HEK293 (cell line): Measurements from ENCODE around the gene PTP4A1.

Experiments
- HIC1 ChIP-seq: fragments of 450-650 bp; formaldehyde crosslinking; IDR thresholded peaks from 2 replicates; pipeline ENCODE4 v1.5.1; 2016; ENCODE audit warnings: missing biosample characterization, missing genetic modification characterization
- ZNF24 ChIP-seq: fragments of 450-650 bp; formaldehyde crosslinking; IDR thresholded peaks from 2 replicates; pipeline ENCODE4 v1.5.1; 2016; ENCODE audit warnings: missing biosample characterization, missing genetic modification characterization

DNA sequence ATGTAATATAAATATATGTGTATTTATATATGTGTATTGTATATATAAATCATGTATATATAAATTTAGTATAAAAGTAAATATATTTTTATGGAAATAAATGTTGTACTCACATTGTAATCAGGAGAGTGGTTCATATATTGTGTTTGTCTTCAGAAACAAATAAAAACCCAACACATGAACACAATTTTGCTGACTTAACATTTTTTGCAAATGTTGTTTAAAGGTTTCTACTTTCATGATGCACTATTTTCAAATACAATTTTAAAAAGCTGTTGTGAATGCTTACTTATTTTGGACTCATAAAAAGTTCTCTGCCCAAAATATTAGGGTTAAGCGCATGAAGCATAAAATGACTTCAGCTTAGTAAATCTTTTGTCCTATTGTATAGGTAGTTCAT, 39.3 kb downstream of the PTP4A1 start:
- TF ChIP-seq ZNF24 (no peak), HIC1 (tag by site-specific recombination) (no peak)
